ENCODE data around the gene PAM.

The PAM gene

GRCh38 chr5:102777099-102777498, 22.0 kb downstream of the PAM start:
- Histone ChIP-seq H3K27me3 (ENCODE audit: insufficient read depth, low read depth, severe bottlenecking) (no peaks in the 10 kb centered on the region), H3K36me3 (no peaks in the 10 kb centered on the region), H3K9me3 (ENCODE audit: severe bottlenecking) (no peaks in the 10 kb centered on the region), H3K4me3 (ENCODE audit: low read depth, low read length) (no peak overlapping the region), H3K27ac (no peak overlapping the region)
- TF ChIP-seq CTCF (IDR thresholded peaks at IDR 0.05; ENCODE audit: low read depth, low read length) = no peak
- DNase-seq = no peak

DNA sequence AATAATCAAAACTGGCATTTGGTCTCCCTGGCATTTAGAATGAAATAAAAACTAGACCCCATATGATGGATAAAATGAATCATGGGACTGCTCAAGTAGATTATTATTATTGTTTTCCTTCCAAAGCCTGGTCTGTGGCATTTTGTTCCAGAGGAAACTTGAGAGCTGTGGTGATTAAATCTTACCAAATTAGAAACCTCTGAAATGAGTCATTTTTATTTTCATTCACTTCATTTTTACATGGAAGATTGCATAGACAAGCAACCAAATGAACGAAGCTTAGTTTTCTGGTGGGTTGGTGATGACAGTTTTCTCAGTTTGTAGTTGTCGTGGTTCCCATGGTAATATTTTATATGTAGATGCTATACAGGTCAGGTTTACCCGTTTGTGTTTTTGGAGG, 23.4 kb downstream of the PAM start:
- H3K27ac ChIP-seq = no peak overlapping the region
- DNase-seq = no peak
- TF ChIP-seq CTCF (IDR thresholded peaks at IDR 0.05; ENCODE audit: low read depth, low read length) = no peak
- H3K36me3 ChIP-seq = no peaks in the 10 kb centered on the region
- H3K27me3 ChIP-seq (ENCODE audit: insufficient read depth, low read depth, severe bottlenecking) = no peaks in the 10 kb centered on the region
- H3K4me3 ChIP-seq (ENCODE audit: low read depth, low read length) = no peak overlapping the region
- no peaks in the 10 kb centered on the region for H3K9me3 ChIP-seq (ENCODE audit: severe bottlenecking)

DNA sequence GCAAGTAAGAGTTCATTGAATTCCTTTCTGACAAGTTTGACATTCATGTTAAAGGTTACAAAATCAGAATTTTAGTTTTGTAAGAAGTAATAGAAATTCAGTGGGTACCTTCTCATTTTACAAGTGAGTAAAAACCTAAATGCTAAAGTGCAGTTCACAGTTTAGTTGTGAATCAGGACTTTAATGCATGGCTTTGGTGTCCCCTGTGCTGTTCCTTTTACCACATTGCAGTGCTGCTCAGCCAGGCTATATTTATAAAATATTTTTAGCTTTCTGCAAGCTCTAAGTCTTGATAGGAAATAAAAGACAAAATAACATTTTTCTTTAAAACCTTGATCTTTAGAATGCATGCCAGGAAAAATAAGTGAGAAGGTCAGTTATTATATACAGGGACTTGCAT, 26.3 kb downstream of the PAM start:
- no peaks in the 10 kb centered on the region for H3K27me3 ChIP-seq (ENCODE audit: insufficient read depth, low read depth, severe bottlenecking)
- no peaks in the 10 kb centered on the region for H3K9me3 ChIP-seq (ENCODE audit: severe bottlenecking)
- H3K4me3 ChIP-seq (ENCODE audit: low read depth, low read length) = no peak overlapping the region
- no peaks in the 10 kb centered on the region for H3K36me3 ChIP-seq
- no peak for TF ChIP-seq CTCF (IDR thresholded peaks at IDR 0.05; ENCODE audit: low read depth, low read length)
- DNase-seq = no peak
- H3K27ac ChIP-seq = no peak overlapping the region

- Histone ChIP-seq H3K4me3 (ENCODE audit: low read depth, low read length) (no peak overlapping the region), H3K36me3 (no peaks in the 10 kb centered on the region), H3K27ac (no peak overlapping the region), H3K27me3 (ENCODE audit: insufficient read depth, low read depth, severe bottlenecking) (no peaks in the 10 kb centered on the region), H3K9me3 (ENCODE audit: severe bottlenecking) (no peaks in the 10 kb centered on the region)
- DNase-seq = no peak
- TF ChIP-seq CTCF (IDR thresholded peaks at IDR 0.05; ENCODE audit: low read depth, low read length) = no peak
These were observed 26.7 kb downstream of the PAM start for GRCh38 chr5:102781786-102782185.

DNA sequence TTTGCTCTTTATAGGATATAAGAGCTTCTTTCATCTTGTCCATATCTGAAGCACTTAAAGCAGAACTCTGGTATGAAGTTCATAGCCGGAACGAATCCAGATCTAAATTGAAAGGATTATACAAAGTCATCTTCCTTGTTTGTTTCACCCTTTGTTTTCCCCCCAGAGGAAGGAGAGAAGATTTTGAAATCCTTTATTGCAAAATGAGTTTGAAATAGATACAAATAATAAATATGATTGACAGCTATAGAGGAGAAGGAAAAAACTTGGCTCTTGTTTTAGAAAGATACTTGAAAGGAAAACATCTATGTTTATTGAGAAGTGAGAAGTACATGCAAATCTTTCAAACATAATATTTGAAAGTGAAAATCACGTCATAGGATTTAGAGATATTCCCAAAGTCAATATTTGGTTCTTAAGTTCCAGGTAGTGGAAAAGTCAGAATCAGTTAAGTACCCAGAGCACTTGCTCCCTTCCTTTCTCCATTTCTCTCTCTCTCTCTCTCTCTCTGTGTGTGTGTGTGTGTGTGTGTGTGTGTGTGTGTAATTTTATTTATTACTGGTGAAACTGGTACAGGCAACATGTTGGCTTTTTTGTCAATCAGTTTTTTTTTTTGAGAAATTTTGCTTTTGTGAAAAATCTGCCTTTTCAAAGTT, 27.2 kb downstream of the PAM start:
- H3K36me3 ChIP-seq = no peaks in the 10 kb centered on the region
- H3K27ac ChIP-seq = no peak overlapping the region
- TF ChIP-seq CTCF (IDR thresholded peaks at IDR 0.05; ENCODE audit: low read depth, low read length) = no peak
- no peaks in the 10 kb centered on the region for H3K27me3 ChIP-seq (ENCODE audit: insufficient read depth, low read depth, severe bottlenecking)
- H3K4me3 ChIP-seq (ENCODE audit: low read depth, low read length) = no peak overlapping the region
- no peak for DNase-seq
- no peaks in the 10 kb centered on the region for H3K9me3 ChIP-seq (ENCODE audit: severe bottlenecking)

DNA sequence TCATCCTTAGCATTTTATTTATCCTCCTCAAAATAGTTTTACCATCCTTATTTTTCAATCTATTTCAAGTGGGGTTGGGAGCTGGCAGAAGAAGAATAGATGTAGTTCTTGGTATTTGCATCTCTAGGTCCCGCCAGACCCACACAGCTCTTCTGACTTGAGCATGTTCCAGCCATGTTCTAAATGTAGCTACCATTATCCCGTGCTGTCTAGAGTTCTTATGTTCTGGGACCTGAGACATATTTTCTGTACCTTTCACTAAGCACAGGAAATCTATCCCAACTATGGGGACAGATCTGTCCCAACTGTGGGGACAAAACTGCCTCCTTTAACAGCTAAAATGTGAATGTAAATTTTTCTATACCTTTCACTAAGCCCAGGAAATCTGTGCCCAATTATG, 32.0 kb downstream of the PAM start:
- H3K27ac ChIP-seq = no peak overlapping the region
- no peaks in the 10 kb centered on the region for H3K9me3 ChIP-seq (ENCODE audit: severe bottlenecking)
- no peaks in the 10 kb centered on the region for H3K36me3 ChIP-seq
- DNase-seq = no peak
- no peak for TF ChIP-seq CTCF (IDR thresholded peaks at IDR 0.05; ENCODE audit: low read depth, low read length)
- H3K4me3 ChIP-seq (ENCODE audit: low read depth, low read length) = no peak overlapping the region
- H3K27me3 ChIP-seq (ENCODE audit: insufficient read depth, low read depth, severe bottlenecking) = no peaks in the 10 kb centered on the region

Data from WERI-Rb-1 (cell line).